Activated CD4-positive, alpha-beta T cell treated with anti-CD3 and anti-CD28 coated beads, Interleukin-10, Interleukin-2, amounts not matched to agents 100 ng/mL and 50 ng/mL, durations not matched to agents 16 hours and 8 hours (primary cell): ENCODE results near the gene RGS1.

Source experiments
- DNase-seq: peaks from one replicate; pipeline ENCODE4 v3.0.0-alpha.2; 2020

RGS1 gene

DNA sequence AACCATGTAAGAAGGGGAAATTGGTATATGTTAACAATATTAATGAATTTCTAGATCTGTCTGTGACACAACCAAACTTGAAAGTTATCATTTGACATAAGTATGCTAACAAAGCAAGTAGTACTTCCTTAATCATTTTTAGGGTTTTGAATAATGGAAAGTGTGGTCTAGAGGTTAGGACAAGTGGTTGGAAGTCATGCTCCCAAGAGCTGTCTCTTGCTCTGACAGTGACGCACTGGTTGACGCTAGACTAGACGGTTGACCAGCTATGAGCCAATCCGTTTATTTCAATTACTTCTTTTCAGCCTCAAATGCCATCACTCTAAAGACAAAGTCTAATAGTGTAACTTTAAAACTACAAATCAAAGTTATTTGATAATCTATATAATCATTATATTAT, 20.7 kb upstream of the RGS1 start:
- DNase-seq: peak; percentile 56

DNA sequence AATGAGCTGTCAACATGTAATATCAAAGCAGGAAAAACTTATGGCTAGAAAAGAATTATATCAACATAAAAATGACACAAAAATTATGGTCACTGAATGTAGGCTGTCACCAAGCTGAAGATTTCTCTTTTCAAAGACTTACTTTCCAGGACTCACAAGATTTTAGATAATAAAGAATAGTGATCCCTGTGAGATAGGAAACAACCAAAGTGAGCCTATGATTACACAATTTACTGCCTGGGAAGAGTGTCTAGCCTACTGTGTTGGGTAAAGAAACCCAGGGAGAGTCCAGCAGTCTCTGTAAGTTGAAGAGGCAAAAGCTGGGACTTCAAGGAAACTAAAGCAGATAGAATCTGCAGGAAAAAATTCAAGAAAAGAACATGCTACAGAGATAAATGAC, 20.2 kb upstream of the RGS1 start:
- no peak for DNase-seq

DNA sequence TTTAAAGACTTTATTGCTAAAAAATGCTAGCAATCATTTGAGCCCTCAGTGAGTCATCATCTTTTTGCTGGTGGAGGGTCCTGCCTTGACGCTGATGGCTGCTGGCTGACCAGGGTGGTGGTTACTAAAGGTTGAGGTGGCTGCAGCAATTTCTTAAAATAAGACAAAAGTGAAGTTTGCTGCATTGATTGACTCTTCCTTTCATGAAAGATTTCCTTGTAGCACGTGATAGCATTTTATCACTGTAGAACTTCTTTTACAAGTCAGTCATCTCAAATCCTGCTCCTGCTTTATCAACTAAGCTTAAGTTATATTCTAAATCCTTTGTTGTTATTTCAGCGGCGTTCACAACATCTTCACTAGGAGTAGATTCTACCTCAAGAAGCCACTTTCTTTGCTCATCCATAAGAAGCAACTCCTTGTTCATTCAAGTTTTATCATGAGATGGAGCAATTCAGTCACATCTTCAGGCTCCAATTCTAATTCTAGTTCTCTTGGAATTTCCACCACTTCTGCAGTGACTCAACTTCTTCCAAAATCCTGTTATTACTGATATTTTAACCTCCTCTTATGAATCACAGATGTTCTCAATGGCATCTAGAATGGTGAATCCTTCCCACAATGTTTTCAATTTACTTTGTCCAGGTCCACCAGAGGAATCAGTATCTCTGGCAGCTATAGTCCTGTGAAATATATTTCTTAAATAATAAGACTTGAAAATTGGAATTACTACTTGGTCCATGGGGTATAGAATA, 17.6 kb upstream of the RGS1 start:
- DNase-seq: no peak

- DNase-seq: peak; percentile 86
Observed at GRCh38 chr1:192559115-192560006, 16.2 kb upstream of the RGS1 start.

DNA sequence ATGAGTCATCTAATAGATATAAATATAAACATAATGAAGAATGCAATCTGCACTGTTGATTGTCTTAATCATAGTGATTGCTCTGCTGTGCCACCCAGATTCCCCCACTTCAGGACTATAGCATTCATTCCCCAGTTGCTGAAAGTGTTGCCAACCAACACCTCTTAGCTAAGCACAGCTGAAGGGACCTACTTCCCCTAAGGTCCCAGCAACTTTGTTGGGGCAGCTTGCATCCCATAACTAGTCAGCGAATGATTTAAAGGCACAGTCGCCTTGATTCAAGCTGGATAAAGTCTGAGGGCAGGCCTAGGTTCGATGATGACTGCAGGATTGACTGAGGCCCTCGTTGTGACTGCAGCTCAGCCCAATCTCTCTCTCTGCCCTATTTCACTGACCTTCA, 14.3 kb upstream of the RGS1 start:
- DNase-seq: no peak

GRCh38 chr1:192563129-192563528, 12.4 kb upstream of the RGS1 start:
- DNase-seq: no peak

DNA sequence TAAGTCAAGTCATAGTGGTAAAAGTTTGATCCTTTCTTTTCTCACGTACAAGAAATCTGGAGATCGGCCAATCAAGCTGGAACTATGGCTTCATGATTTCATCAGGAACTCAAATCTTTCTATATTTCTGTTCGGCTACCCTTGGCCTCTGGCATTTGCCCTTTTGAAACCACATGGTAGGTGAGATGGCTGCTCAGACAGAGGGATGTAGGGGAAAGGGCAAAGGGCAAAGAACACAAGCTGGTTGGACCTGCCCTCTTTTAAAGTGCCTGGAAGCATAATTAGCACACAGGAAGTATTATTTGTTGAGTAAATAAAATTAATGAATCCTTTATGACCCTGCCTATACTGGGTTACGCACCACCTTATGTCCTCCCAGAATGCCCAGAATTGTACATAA, 11.5 kb upstream of the RGS1 start:
- no peak for DNase-seq

- DNase-seq: no peak
Observed at GRCh38 chr1:192565946-192566345, 9.6 kb upstream of the RGS1 start.

- DNase-seq: no peak
Observed at GRCh38 chr1:192566657-192567056, 8.9 kb upstream of the RGS1 start.

GRCh38 chr1:192568063-192568462, 7.5 kb upstream of the RGS1 start:
- no peak for DNase-seq

DNA sequence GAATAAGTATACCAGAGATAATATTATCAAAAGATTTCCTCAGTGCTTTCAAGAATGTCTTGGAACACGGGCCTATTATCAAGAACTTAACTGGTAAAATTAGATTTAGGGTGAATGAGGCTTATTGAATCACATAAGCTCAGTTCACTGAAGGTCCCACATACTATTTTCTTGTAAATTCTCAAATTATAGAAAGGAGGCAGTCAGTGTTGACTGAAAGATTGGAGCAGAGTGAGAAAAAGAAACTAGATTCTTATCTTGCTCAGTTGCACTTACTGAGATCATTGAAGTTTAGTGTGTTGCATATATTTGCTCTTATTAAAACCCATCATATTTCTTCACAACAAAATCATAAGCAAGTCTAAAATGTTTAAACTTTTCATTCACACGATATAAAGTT, 3.9 kb upstream of the RGS1 start:
- no peak for DNase-seq

DNA sequence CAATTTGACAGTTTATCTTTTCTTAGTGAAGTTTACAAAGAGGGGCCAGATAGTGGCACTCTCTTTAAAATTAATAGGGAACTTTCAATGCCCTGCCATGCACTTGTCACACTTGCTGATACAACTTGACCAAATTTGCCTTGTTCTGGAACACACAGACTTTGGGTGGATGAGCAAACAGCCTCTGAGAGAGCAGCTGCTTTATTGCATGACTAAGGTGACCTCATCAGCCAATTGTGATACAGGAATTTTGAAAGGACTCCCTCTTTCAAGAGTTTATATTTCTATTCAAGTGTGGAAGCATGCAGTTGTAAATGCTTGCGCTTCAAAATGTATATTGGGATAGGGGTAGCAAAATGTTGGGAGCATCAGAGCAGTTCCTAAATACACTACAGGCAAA, 2.1 kb upstream of the RGS1 start:
- DNase-seq: no peak

DNA sequence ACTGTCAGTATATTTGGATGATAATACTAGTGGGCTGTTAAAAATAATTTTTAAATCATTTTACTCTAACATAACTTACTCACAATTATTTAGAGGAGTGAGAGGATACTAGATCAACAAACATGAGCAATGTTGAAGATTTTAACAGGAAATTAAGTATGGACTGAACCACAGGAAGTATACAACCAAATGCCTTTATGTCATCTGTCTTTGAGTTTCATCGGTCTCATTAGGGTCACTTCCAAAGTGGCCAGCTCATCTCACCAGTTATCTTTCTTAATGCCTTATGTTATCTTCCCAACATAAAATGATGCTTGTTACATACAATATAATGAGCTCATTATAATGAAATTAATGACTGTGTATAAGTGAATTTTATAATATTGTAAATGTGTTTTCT, 1.5 kb upstream of the RGS1 start:
- DNase-seq: no peak

DNA sequence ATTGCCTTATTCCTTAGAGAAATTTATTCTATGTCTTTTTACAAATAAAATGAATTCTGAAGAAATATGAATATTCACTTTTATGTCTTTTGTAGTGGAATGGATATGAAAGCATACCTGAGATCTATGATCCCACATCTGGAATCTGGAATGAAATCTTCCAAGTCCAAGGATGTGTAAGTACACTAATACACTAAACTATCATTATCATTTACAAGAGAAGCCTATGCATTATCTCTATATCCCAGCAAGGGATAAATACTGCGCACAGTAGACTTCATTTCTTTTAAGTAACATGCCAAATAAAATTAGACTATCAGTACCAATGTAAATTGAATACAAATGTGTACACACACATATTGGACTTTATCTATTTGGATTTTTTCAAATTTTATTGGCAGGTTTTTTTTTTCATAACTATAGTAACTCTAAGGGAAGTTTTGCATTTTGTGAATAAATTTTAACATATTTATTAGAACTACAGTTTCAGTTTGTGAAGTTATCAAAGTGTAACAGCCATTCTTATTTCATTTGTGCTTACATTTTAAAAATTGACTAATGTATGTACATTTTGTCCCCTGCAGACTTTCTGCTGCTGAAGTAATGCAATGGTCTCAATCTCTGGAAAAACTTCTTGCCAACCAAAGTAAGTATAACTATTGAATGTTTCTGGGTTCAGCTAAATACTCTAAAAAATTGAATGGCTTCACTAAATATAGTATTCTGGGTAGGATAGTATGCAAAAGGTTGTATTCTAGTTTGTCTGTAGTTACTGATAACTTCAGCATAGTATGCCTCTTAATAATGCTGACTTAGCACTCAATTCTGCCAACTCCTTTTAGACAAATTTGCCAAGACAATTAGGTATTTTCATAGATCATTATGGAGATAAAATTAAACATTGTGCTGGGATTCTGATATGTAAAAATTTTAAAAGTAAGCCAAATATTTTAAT, 894 bp downstream of the RGS1 start:
- no peak for DNase-seq

GRCh38 chr1:192577145-192578140, 1.9 kb downstream of the RGS1 start:
- DNase-seq: no peak

DNA sequence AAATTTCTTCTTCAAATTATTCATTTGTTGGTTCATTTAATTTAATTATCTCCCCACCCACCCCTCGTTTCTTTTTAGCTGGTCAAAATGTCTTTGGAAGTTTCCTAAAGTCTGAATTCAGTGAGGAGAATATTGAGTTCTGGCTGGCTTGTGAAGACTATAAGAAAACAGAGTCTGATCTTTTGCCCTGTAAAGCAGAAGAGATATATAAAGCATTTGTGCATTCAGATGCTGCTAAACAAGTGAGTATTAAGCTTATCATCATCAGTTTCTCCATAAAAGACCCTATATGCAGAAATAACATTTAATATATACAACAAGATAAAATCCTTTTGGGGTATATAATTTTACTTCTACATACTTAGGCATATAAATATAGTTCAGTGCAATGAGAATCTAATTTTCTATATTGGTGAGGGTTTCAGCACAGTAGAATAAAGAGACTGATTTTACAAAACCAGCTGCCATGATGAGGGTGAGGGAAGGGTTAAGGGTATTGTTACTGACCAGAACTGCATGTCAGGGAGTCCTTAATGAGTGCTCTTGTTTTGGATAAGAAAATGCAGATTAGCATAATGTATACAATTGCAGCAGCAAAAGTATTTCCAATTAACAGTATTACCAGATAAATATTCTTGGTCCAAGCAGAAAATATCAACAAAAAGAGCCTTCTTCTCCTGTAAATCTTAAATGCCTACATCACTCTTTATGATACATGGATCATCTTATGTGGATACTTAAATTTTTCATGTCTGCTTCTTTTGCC, 2.8 kb downstream of the RGS1 start:
- DNase-seq: no peak

GRCh38 chr1:192579010-192579738, 3.6 kb downstream of the RGS1 start:
- peak; percentile 66 for DNase-seq

DNA sequence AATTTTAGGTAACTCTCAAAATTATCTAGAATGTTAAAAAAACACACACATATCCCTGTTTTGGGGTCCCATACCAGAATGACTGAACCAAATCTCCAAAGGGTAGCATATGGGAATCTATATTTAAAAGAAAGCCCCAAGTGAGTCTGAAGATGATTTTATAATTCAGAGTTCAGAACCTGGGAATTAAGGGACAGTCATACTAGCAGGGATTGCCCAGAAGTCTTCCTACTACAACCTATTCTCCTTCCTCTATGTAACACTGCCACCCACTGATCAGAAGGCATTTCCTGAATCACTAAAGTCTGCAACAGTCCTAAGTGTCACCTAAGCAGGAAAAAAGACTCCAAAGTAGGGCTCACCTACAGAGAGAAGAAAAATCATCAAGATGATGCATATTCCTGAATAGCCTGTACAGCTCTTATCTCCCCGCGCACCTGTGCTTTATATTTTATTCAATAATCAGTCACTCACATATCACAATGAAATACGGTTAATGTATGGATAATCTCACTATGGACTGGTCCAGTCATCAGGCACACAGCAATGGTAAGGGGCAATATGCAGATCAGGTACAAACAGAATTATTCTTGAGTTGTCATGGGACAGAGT, 4.9 kb downstream of the RGS1 start:
- peak; percentile 61 for DNase-seq

DNA sequence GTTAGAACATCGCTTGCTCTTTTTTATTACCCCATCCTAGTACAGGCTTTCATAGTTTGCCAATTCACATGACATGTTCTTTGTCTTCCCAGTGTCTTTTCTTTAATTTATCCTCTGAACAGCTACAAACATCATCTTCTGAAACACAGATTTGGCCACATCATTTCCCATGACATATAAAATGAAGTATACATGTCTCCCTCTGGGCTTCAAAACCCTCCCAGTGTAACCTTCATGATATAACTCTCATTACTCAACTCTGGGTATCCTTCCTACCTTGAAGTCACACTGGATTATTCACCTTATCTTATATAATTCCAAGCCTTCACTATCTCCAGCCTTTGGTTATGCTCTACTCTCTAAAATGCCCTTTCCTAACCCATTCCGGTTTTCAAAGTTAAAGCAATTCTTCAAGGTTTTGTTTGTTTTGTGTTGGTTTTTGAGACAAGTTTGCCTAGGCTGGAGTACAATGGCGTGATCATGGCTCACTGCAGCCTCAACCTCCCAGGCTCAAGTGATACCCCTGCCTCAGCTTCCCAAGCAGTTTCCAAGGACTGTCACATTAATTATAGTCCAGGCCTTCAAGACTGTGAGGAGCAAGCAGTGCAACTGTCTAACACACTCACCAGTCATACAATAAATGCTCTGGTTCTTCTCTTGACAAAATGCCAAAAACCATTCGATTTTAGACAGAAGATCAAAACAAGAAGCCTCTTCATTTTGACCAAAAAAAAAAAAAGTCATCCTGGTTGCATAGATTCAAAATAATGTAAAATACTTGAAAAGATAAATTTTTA, 5.8 kb downstream of the RGS1 start:
- no peak for DNase-seq
